Measurements from ENCODE around the gene KCTD18.

The KCTD18 gene

GRCh38 chr2:200509612-200510433 is at the start of gene KCTD18:
TSS of gene KCTD18 (minus strand) at chr2:200510068. CDS start at chr2:200507016, 3,052 bp downstream.
- peak; percentile 78 to 89 for DNase-seq (ENCODE audit: low read depth in 2 of 2)

- DNase-seq (ENCODE audit: low read depth in 2 of 2), result no peak
Observed at GRCh38 chr2:200540793-200541192, 30.9 kb upstream of the KCTD18 start.

- no peak for DNase-seq (ENCODE audit: low read depth in 2 of 2)
Observed at GRCh38 chr2:200538139-200538538, 28.3 kb upstream of the KCTD18 start.

- no peak for DNase-seq (ENCODE audit: low read depth in 2 of 2)
Observed at GRCh38 chr2:200534572-200534971, 24.7 kb upstream of the KCTD18 start.

GRCh38 chr2:200533754-200534153 is 23.9 kb upstream of the KCTD18 start:
- DNase-seq (ENCODE audit: low read depth in 2 of 2), result no peak

- no peak for DNase-seq (ENCODE audit: low read depth in 2 of 2)
Observed at GRCh38 chr2:200528228-200528627, 18.4 kb upstream of the KCTD18 start.

GRCh38 chr2:200525882-200526651 is 16.2 kb upstream of the KCTD18 start, which contains the start of gene SGO2:
TSS of gene SGO2 (plus strand) at chr2:200526207. CDS start at chr2:200532976, 6,769 bp downstream.
- DNase-seq (ENCODE audit: low read depth in 2 of 2), result peak; percentile 94 to 97

- no peak for DNase-seq (ENCODE audit: low read depth in 2 of 2)
Observed at GRCh38 chr2:200525551-200525881, 15.6 kb upstream of the KCTD18 start.

GRCh38 chr2:200525066-200525465 is 15.2 kb upstream of the KCTD18 start:
- no peak for DNase-seq (ENCODE audit: low read depth in 2 of 2)

GRCh38 chr2:200523604-200524003 is 13.7 kb upstream of the KCTD18 start:
- DNase-seq (ENCODE audit: low read depth in 2 of 2), result no peak

GRCh38 chr2:200523158-200523557 is 13.3 kb upstream of the KCTD18 start:
- DNase-seq (ENCODE audit: low read depth in 2 of 2), result no peak

GRCh38 chr2:200515155-200515554 is 5.3 kb upstream of the KCTD18 start:
- no peak for DNase-seq (ENCODE audit: low read depth in 2 of 2)

- DNase-seq (ENCODE audit: low read depth in 2 of 2), result no peak
Observed at GRCh38 chr2:200509235-200509611, 645 bp downstream of the KCTD18 start.

- DNase-seq (ENCODE audit: low read depth in 2 of 2), result no peak
Observed at GRCh38 chr2:200507179-200507578, 2.7 kb downstream of the KCTD18 start.

- DNase-seq (ENCODE audit: low read depth in 2 of 2), result no peak
Observed at GRCh38 chr2:200506679-200507078, 3.2 kb downstream of the KCTD18 start.

GRCh38 chr2:200502196-200502595 is 7.7 kb downstream of the KCTD18 start:
- no peak for DNase-seq (ENCODE audit: low read depth in 2 of 2)

- DNase-seq (ENCODE audit: low read depth in 2 of 2), result no peak
Observed at GRCh38 chr2:200498402-200499162, 11.3 kb downstream of the KCTD18 start.

- no peak for DNase-seq (ENCODE audit: low read depth in 2 of 2)
Observed at GRCh38 chr2:200496696-200497095, 13.2 kb downstream of the KCTD18 start.

GRCh38 chr2:200494048-200494447 is 15.8 kb downstream of the KCTD18 start:
- no peak for DNase-seq (ENCODE audit: low read depth in 2 of 2)

- no peak for DNase-seq (ENCODE audit: low read depth in 2 of 2)
Observed at GRCh38 chr2:200492656-200493055, 17.2 kb downstream of the KCTD18 start.

GRCh38 chr2:200490001-200490400 is 19.9 kb downstream of the KCTD18 start:
- DNase-seq (ENCODE audit: low read depth in 2 of 2), result no peak

GRCh38 chr2:200488169-200488568 is 21.7 kb downstream of the KCTD18 start:
- no peak for DNase-seq (ENCODE audit: low read depth in 2 of 2)
